Endothelial cell (in vitro differentiated cells): ENCODE results near the gene TNFRSF1B. TPM values are rescaled to one million over a fixed set of nuclear protein-coding genes. Genes with fewer than 3 reads are reported as not detected.

Source experiments
- DNase-seq: peaks from one replicate; pipeline ENCODE4 v3.0.0; 2021; ENCODE audit warnings: low spot score
- H3K27ac Mint-ChIP-seq: one replicate; pipeline ENCODE4 v1.8.0; 2021; ENCODE audit warnings: mixed read lengths, inconsistent platforms; ENCODE audit not compliant: unreplicated experiment
- H3K27me3 Mint-ChIP-seq: one replicate; pipeline ENCODE4 v1.8.0; 2021; ENCODE audit warnings: mild to moderate bottlenecking, moderate library complexity, mixed read lengths, inconsistent platforms; ENCODE audit not compliant: unreplicated experiment
- H3K36me3 Mint-ChIP-seq: one replicate; pipeline ENCODE4 v1.8.0; 2021; ENCODE audit warnings: mild to moderate bottlenecking, low read depth, mixed read lengths, inconsistent platforms; ENCODE audit not compliant: unreplicated experiment
- H3K4me1 Mint-ChIP-seq: one replicate; pipeline ENCODE4 v1.8.0; 2021; ENCODE audit warnings: mild to moderate bottlenecking, mixed read lengths, inconsistent platforms; ENCODE audit not compliant: unreplicated experiment
- H3K4me3 Mint-ChIP-seq: one replicate; pipeline ENCODE4 v1.8.0; 2021; ENCODE audit warnings: mild to moderate bottlenecking, mixed read lengths, inconsistent platforms; ENCODE audit not compliant: unreplicated experiment
- H3K9me3 Mint-ChIP-seq: one replicate; pipeline ENCODE4 v1.8.0; 2021; ENCODE audit warnings: mixed read lengths, inconsistent platforms; ENCODE audit not compliant: unreplicated experiment
- total RNA-seq: library from RNA; stranded (reverse); fragmentation: NEBNext Ultra II Directional; extraction: Animal tissue kit (Norgen Biotek cat#: 25700); gene quantifications from one replicate; pipeline ENCODE4 v1.2.1, GENCODE V29; 2021; ENCODE audit not compliant: unreplicated experiment
- TF ChIP-seq, protein P1 (sequence below): fragments of 200-600 bp; sonication (generic); IDR thresholded peaks from one replicate; pipeline ENCODE4 v1.5.0; 2021; ENCODE audit warnings: antibody characterized with exemption; ENCODE audit not compliant: unreplicated experiment

TNFRSF1B gene
- total RNA-seq, 1 donor from 2014 or later = 142 TPM

DNA sequence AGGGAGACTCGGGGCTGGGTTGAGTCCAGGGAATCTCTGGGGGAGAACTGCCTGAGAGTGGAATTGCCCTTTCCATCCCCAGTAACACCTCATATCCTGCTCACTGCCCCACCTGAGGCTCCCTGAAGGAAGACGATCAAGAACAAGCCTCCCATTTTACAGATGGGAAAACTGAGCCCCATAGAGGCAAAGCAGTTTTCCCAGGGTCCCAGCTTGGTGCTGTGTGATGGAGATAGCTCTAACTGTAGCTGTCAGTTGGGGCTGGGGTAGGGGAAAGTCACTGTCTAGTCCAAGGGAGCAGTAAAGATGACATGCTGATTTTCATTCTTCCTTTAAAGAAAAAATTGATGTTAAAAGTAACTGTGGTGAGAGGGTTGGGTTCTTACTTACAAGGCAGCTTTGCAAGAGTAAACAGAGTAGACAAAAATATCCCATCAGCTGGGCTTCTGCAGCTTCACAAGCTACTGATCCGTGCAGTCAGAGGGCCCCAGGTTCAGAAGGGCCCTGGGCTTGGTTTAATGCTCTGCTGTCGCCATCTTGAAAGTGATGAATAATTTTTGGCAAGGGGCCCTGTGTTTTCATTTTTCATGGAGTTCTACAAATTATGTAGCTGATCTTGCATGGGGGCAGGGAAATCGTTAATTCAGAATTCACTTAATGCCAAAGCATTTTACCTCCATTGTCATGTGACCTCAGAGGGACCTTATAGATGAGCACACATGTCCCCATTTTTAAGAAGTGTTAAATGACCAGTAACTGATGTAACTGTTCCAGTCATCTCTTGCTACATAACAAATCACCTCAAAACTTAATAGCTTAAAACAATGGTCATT is 17.6 kb upstream of the TNFRSF1B start:
- H3K4me1 Mint-ChIP-seq = peaks cover 74% of the 10 kb centered on the region
- no peaks in the 10 kb centered on the region for H3K9me3 Mint-ChIP-seq
- TF ChIP-seq, protein P1, sequence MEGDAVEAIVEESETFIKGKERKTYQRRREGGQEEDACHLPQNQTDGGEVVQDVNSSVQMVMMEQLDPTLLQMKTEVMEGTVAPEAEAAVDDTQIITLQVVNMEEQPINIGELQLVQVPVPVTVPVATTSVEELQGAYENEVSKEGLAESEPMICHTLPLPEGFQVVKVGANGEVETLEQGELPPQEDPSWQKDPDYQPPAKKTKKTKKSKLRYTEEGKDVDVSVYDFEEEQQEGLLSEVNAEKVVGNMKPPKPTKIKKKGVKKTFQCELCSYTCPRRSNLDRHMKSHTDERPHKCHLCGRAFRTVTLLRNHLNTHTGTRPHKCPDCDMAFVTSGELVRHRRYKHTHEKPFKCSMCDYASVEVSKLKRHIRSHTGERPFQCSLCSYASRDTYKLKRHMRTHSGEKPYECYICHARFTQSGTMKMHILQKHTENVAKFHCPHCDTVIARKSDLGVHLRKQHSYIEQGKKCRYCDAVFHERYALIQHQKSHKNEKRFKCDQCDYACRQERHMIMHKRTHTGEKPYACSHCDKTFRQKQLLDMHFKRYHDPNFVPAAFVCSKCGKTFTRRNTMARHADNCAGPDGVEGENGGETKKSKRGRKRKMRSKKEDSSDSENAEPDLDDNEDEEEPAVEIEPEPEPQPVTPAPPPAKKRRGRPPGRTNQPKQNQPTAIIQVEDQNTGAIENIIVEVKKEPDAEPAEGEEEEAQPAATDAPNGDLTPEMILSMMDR = no peak
- peaks cover 4% of the 10 kb centered on the region for H3K36me3 Mint-ChIP-seq
- H3K4me3 Mint-ChIP-seq = no peak overlapping the region
- peak overlapping the region; percentile 96 for H3K27ac Mint-ChIP-seq
- DNase-seq = no peak
- H3K27me3 Mint-ChIP-seq = peaks cover 17% of the 10 kb centered on the region

DNA sequence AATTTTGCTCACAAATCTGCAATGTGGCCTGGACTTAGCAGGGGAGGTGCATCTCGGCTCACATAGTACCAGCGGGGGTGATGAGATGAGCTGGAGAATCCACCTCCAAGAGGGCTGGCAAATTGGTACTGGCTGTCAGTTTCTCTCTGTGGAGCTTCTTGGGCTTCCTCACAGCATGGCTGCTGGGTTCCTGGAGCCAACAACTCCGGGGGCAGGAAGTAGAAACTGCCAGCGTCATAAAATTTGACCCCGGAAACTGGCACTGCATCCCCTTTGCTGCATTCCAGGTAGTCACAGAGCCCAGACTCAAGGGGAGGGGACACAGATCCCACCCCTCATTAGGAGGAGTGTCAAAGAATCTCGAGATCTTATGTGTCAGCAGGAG is 17.0 kb upstream of the TNFRSF1B start:
- DNase-seq = no peak

DNA sequence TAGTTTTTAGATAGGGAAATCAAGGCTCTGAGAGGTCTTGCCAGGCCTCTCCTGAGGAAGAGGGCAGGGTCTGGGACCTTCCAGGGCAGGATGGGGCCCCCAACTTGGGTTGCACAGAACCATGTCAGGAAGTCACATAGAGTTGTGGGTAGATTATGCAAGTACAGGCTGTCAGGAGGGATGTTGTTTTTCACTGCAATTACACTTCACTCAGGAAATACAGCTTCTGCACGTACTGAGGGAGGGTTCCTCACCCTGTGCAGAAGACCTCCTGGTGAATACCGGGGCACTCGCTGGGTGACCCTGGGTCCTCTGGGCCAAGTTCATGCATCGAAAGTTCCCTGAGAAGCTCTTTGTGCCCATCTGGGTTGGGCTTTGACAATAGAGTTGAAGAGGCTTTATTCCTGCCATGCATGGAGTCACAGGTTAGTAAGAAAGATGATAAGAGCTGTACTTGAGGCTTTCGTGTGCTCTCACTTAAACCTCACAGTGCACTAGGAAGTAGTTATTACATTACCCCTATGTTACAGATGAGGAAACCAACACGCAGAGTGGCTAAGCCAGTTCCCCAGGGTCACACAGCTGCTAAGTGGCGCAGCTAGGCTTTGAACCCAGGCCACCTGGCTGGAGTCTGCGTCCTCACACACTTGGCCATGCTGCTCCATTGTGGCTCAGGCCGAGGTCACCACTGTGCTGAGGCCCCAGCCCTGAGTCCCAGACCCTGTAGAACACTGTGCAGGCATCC is 16.2 kb upstream of the TNFRSF1B start:
- peaks cover 69% of the 10 kb centered on the region for H3K4me1 Mint-ChIP-seq
- peaks cover 16% of the 10 kb centered on the region for H3K27me3 Mint-ChIP-seq
- no peak overlapping the region for H3K4me3 Mint-ChIP-seq
- H3K9me3 Mint-ChIP-seq = no peaks in the 10 kb centered on the region
- DNase-seq = no peak
- H3K27ac Mint-ChIP-seq = peak overlapping the region; percentile 61
- peaks cover 4% of the 10 kb centered on the region for H3K36me3 Mint-ChIP-seq
- TF ChIP-seq, protein P1 = no peak

More for the DNA sequence above, 17.0 kb upstream of the TNFRSF1B start:
- H3K36me3 Mint-ChIP-seq = peaks cover 4% of the 10 kb centered on the region
- H3K27ac Mint-ChIP-seq = peak overlapping the region; percentile 64
- H3K4me1 Mint-ChIP-seq = peaks cover 75% of the 10 kb centered on the region
- peaks cover 17% of the 10 kb centered on the region for H3K27me3 Mint-ChIP-seq
- H3K4me3 Mint-ChIP-seq = no peak overlapping the region
- TF ChIP-seq, protein P1 = no peak
- H3K9me3 Mint-ChIP-seq = no peaks in the 10 kb centered on the region

DNA sequence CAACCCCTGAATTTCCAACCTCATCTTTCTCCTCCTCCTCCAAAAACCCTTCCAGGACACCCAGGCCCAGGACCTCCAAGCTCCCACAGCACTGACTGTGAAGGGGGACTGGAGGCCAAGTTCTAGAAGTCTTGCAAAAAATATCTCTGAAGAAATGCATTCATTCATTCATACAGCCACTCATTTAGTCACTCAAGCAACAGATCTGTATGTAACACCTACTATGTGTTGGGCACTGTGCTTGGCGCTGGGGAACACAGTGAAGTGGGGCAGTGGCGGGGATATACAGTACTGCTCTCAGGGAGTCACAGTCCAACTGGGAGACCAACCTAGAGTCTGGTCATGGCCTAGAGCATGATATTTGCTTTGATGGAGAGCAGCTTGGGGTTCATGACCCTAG is 15.3 kb upstream of the TNFRSF1B start:
- Mint-ChIP-seq H3K4me3 (peak overlapping the region; percentile 66), H3K36me3 (peaks cover 4% of the 10 kb centered on the region), H3K27me3 (peaks cover 13% of the 10 kb centered on the region), H3K4me1 (peaks cover 64% of the 10 kb centered on the region), H3K9me3 (no peaks in the 10 kb centered on the region), H3K27ac (peak overlapping the region; percentile 82)
- no peak for DNase-seq
- TF ChIP-seq, protein P1 = no peak
